DOHH2 (cell line): ENCODE results near the gene NSL1.
A peak's percentile ranks its signal among the peaks of the same experiment; 100 is the strongest.

Experiments
- H3F3A ChIP-seq: fragments of 200-600 bp; sonication (generic), shearing (Covaris generic); 2 replicates; pipeline ENCODE4 v1.6.0; 2016; ENCODE audit warnings: antibody characterized with exemption, mild to moderate bottlenecking; ENCODE audit not compliant: control insufficient read depth, insufficient read depth
- H3K27ac ChIP-seq: fragments of 200-600 bp; sonication (generic); 2 replicates; pipeline ENCODE4 v1.5.1; 2014; ENCODE audit warnings: low read depth, mild to moderate bottlenecking, low read length, moderate library complexity
- H3K27me3 ChIP-seq: fragments of 200-600 bp; sonication (generic); 2 replicates; pipeline ENCODE4 v1.6.1; 2014; ENCODE audit warnings: mild to moderate bottlenecking, low read length, mixed read lengths; ENCODE audit not compliant: control insufficient read depth
- H3K36me3 ChIP-seq: fragments of 200-600 bp; sonication (generic); 2 replicates; pipeline ENCODE4 v1.6.1; 2014; ENCODE audit warnings: mild to moderate bottlenecking, low read length, moderate library complexity, mixed read lengths; ENCODE audit not compliant: control insufficient read depth
- H3K4me1 ChIP-seq: fragments of 200-600 bp; sonication (generic); 2 replicates; pipeline ENCODE4 v1.6.1; 2014; ENCODE audit warnings: mild to moderate bottlenecking, low read length, mixed read lengths; ENCODE audit not compliant: control insufficient read depth
- H3K4me2 ChIP-seq: fragments of 200-600 bp; sonication (generic); 2 replicates; pipeline ENCODE4 v1.6.0; 2014; ENCODE audit warnings: mild to moderate bottlenecking, low read length, moderate library complexity
- H3K4me3 ChIP-seq: fragments of 200-600 bp; sonication (generic); 2 replicates; pipeline ENCODE4 v1.5.1; 2014; ENCODE audit warnings: mild to moderate bottlenecking, low read length, mixed read lengths
- H3K79me2 ChIP-seq: fragments of 200-600 bp; sonication (generic); 2 replicates; pipeline ENCODE4 v1.6.1; 2014; ENCODE audit warnings: mild to moderate bottlenecking, low read length, mixed read lengths; ENCODE audit not compliant: control insufficient read depth
- H3K9me2 ChIP-seq: fragments of 200-600 bp; sonication (generic); replicated peaks from 2 replicates; pipeline ENCODE4 v1.6.1; 2014; ENCODE audit warnings: mild to moderate bottlenecking, low read length, mixed read lengths; ENCODE audit not compliant: control insufficient read depth
- H3K9me3 ChIP-seq: fragments of 200-600 bp; sonication (generic); 2 replicates; pipeline ENCODE4 v1.6.1; 2014; ENCODE audit warnings: antibody characterized with exemption, low read length, mixed read lengths; ENCODE audit not compliant: control insufficient read depth, insufficient read depth
- H4K20me1 ChIP-seq: fragments of 200-600 bp; sonication (generic); 2 replicates; pipeline ENCODE4 v1.6.0; 2014; ENCODE audit warnings: low read depth, mild to moderate bottlenecking, antibody characterized with exemption, low read length, moderate library complexity; ENCODE audit not compliant: control insufficient read depth, insufficient read depth
- EZH2phosphoT487 ChIP-seq: fragments of 200-600 bp; sonication (generic); IDR thresholded peaks from 2 replicates; pipeline ENCODE4 v1.6.1; 2017; ENCODE audit warnings: borderline replicate concordance, mild to moderate bottlenecking, antibody characterized with exemption, low read length, moderate library complexity, mixed read lengths
- TF ChIP-seq, protein P1 (sequence below): fragments of 200-600 bp; sonication (generic); IDR thresholded peaks from one replicate; pipeline ENCODE4 v1.5.1; 2014; ENCODE audit warnings: antibody characterized with exemption, mild to moderate bottlenecking, low read depth, low read length; ENCODE audit not compliant: poor library complexity, severe bottlenecking

Gene NSL1

DNA sequence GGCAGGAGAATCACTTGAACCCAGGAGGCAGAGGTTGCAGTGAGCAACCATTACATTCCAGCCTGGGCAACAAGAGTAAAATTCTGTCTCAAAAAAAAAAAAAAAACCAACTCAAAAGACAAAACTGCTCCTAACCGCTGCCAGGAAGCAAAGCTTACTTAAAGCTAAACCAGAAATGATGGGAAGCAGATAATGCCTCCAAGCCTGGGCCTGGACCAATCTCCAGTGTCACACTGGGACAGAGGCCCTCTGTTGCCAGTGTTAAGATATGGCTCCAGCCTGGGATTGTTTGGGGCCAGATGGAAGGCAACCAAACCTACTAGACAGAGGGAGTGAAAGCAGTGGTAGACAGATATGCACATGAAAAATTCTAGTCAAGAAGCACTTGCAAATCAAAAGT lies 36.9 kb downstream of the NSL1 start:
- TF ChIP-seq, protein P1, sequence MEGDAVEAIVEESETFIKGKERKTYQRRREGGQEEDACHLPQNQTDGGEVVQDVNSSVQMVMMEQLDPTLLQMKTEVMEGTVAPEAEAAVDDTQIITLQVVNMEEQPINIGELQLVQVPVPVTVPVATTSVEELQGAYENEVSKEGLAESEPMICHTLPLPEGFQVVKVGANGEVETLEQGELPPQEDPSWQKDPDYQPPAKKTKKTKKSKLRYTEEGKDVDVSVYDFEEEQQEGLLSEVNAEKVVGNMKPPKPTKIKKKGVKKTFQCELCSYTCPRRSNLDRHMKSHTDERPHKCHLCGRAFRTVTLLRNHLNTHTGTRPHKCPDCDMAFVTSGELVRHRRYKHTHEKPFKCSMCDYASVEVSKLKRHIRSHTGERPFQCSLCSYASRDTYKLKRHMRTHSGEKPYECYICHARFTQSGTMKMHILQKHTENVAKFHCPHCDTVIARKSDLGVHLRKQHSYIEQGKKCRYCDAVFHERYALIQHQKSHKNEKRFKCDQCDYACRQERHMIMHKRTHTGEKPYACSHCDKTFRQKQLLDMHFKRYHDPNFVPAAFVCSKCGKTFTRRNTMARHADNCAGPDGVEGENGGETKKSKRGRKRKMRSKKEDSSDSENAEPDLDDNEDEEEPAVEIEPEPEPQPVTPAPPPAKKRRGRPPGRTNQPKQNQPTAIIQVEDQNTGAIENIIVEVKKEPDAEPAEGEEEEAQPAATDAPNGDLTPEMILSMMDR = no peak
- TF ChIP-seq EZH2phosphoT487 = no peak
- peaks cover 34% of the 10 kb centered on the region for H3K4me1 ChIP-seq
- peak overlapping the region; percentile 49 for H3K4me2 ChIP-seq
- H3K79me2 ChIP-seq = peaks cover 7% of the 10 kb centered on the region
- H3K4me3 ChIP-seq = peak overlapping the region; percentile 27
- H3K27me3 ChIP-seq = no peaks in the 10 kb centered on the region
- peaks cover 7% of the 10 kb centered on the region; the same call in 1 of the 2 replicates for H3F3A ChIP-seq
- no peaks in the 10 kb centered on the region for H3K9me2 ChIP-seq
- H3K9me3 ChIP-seq = no peaks in the 10 kb centered on the region
- H3K36me3 ChIP-seq = peaks cover 2% of the 10 kb centered on the region; the same call in 1 of the 2 replicates
- peaks cover 7% of the 10 kb centered on the region; the same call in 1 of the 2 replicates for H4K20me1 ChIP-seq
- H3K27ac ChIP-seq = no peak overlapping the region

DNA sequence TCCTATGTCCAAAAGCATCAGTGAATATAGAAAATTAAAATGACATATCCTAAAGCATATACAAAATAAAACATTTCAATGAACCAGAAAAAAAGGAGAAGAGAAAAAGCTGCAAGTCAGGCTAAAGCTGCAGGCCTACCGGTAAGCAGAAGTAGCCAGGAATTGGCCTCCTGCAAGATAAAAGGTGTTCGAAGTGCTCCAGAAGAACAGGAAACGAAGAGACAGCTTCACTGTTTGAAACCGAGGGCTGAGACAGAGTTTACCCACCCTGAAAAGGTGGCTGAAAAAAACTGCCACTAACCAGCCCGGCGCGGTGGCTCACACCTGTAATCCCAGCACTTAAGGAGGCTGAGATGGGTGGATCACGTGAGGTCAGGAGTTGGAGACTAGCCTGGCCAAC lies 37.4 kb downstream of the NSL1 start:
- Histone ChIP-seq H3K79me2 (peaks cover 4% of the 10 kb centered on the region), H3K27me3 (no peaks in the 10 kb centered on the region), H3K9me2 (no peaks in the 10 kb centered on the region), H3K4me1 (peaks cover 34% of the 10 kb centered on the region), H3K4me2 (peak overlapping the region; percentile 49), H3K36me3 (peaks cover 2% of the 10 kb centered on the region; the same call in 1 of the 2 replicates), H3F3A (peaks cover 7% of the 10 kb centered on the region; the same call in 1 of the 2 replicates), H3K4me3 (peak overlapping the region; percentile 27; the same call in 1 of the 2 replicates), H3K27ac (no peak overlapping the region), H4K20me1 (peaks cover 7% of the 10 kb centered on the region; the same call in 1 of the 2 replicates), H3K9me3 (no peaks in the 10 kb centered on the region)
- TF ChIP-seq, protein P1 = no peak
- no peak for TF ChIP-seq EZH2phosphoT487

DNA sequence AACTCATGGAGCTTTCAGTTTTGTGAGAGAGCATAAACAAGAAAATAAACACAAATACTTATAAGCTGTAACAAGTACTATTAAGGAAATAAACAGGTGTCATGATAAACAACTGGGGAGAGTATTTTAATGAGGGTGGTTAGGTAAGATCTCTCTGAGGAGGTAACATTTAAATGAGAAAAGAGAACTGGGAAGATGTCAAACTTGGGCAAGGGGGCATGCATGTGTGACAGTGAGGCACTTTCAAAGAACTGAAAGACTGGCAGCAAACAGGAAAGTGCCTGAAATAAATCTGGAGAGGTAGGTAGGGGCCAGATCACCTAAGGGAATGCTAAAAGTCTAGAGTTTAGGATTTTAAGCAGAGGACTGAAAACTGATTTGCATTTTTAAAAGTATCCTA lies 37.8 kb downstream of the NSL1 start:
- TF ChIP-seq EZH2phosphoT487 = no peak
- TF ChIP-seq, protein P1 = no peak
- Histone ChIP-seq H3K27me3 (no peaks in the 10 kb centered on the region), H3K36me3 (peaks cover 2% of the 10 kb centered on the region; the same call in 1 of the 2 replicates), H3F3A (peaks cover 7% of the 10 kb centered on the region; the same call in 1 of the 2 replicates), H3K79me2 (peaks cover 3% of the 10 kb centered on the region), H3K9me2 (no peaks in the 10 kb centered on the region), H3K9me3 (no peaks in the 10 kb centered on the region), H4K20me1 (peaks cover 7% of the 10 kb centered on the region; the same call in 1 of the 2 replicates), H3K4me3 (no peak overlapping the region), H3K4me1 (peaks cover 34% of the 10 kb centered on the region), H3K27ac (no peak overlapping the region), H3K4me2 (peak overlapping the region; percentile 49)
